ENCODE data around the gene KIF7.

Gene KIF7

GRCh38 chr15:89628806-89629715 is 26.2 kb downstream of the KIF7 start:
- Histone ChIP-seq H3K9me3 (ENCODE audit: control insufficient read depth, insufficient read depth, low read length) (no peaks in the 10 kb centered on the region; the same call in 1 of the 2 replicates), H3K4me1 (ENCODE audit: insufficient read depth, low read length) (no peaks in the 10 kb centered on the region), H3K36me3 (ENCODE audit: insufficient read depth, low read length) (peaks cover 49% of the 10 kb centered on the region), H3K9ac (ENCODE audit: low read depth, low read length) (no peak overlapping the region)

- Histone ChIP-seq H3K9ac (ENCODE audit: low read depth, low read length) (no peak overlapping the region), H3K9me3 (ENCODE audit: control insufficient read depth, insufficient read depth, low read length) (no peaks in the 10 kb centered on the region; the same call in 1 of the 2 replicates), H3K36me3 (ENCODE audit: insufficient read depth, low read length) (peaks cover 48% of the 10 kb centered on the region)
These were observed 27.0 kb downstream of the KIF7 start for GRCh38 chr15:89628301-89628700.

GRCh38 chr15:89627256-89627970 is 27.9 kb downstream of the KIF7 start:
- no peaks in the 10 kb centered on the region for H3K4me1 ChIP-seq (ENCODE audit: insufficient read depth, low read length)
- H3K36me3 ChIP-seq (ENCODE audit: insufficient read depth, low read length) = peaks cover 56% of the 10 kb centered on the region
- no peaks in the 10 kb centered on the region for H3K9me3 ChIP-seq (ENCODE audit: control insufficient read depth, insufficient read depth, low read length)
- H3K9ac ChIP-seq (ENCODE audit: low read depth, low read length) = no peak overlapping the region

More at GRCh38 chr15:89628301-89628700, 27.0 kb downstream of the KIF7 start:
- H3K4me1 ChIP-seq (ENCODE audit: insufficient read depth, low read length) = no peaks in the 10 kb centered on the region

- Histone ChIP-seq H3K9ac (ENCODE audit: low read depth, low read length) (no peak overlapping the region), H3K9me3 (ENCODE audit: control insufficient read depth, insufficient read depth, low read length) (no peaks in the 10 kb centered on the region), H3K36me3 (ENCODE audit: insufficient read depth, low read length) (peaks cover 66% of the 10 kb centered on the region), H3K4me1 (ENCODE audit: insufficient read depth, low read length) (no peaks in the 10 kb centered on the region)
These were observed 29.6 kb downstream of the KIF7 start for GRCh38 chr15:89625716-89626115.

GRCh38 chr15:89623165-89623564 is 32.1 kb downstream of the KIF7 start:
- peaks cover 54% of the 10 kb centered on the region for H3K36me3 ChIP-seq (ENCODE audit: insufficient read depth, low read length)
- H3K9me3 ChIP-seq (ENCODE audit: control insufficient read depth, insufficient read depth, low read length) = no peaks in the 10 kb centered on the region
- no peaks in the 10 kb centered on the region for H3K4me1 ChIP-seq (ENCODE audit: insufficient read depth, low read length)
- no peak overlapping the region for H3K9ac ChIP-seq (ENCODE audit: low read depth, low read length)

- peaks cover 46% of the 10 kb centered on the region for H3K36me3 ChIP-seq (ENCODE audit: insufficient read depth, low read length)
- H3K9ac ChIP-seq (ENCODE audit: low read depth, low read length) = no peak overlapping the region
- H3K9me3 ChIP-seq (ENCODE audit: control insufficient read depth, insufficient read depth, low read length) = no peaks in the 10 kb centered on the region
- H3K4me1 ChIP-seq (ENCODE audit: insufficient read depth, low read length) = no peaks in the 10 kb centered on the region
These were observed 33.7 kb downstream of the KIF7 start for GRCh38 chr15:89621547-89621946.

GRCh38 chr15:89616228-89616627 is 39.0 kb downstream of the KIF7 start:
- Histone ChIP-seq H3K4me1 (ENCODE audit: insufficient read depth, low read length) (no peaks in the 10 kb centered on the region), H3K36me3 (ENCODE audit: insufficient read depth, low read length) (peaks cover 40% of the 10 kb centered on the region), H3K9ac (ENCODE audit: low read depth, low read length) (no peak overlapping the region), H3K9me3 (ENCODE audit: control insufficient read depth, insufficient read depth, low read length) (peaks cover 3% of the 10 kb centered on the region; the same call in 1 of the 2 replicates)

GRCh38 chr15:89615135-89615534 is 40.1 kb downstream of the KIF7 start:
- H3K9ac ChIP-seq (ENCODE audit: low read depth, low read length) = no peak overlapping the region
- H3K36me3 ChIP-seq (ENCODE audit: insufficient read depth, low read length) = peaks cover 41% of the 10 kb centered on the region

GRCh38 chr15:89614164-89614563 is 41.1 kb downstream of the KIF7 start:
- peaks cover 42% of the 10 kb centered on the region for H3K36me3 ChIP-seq (ENCODE audit: insufficient read depth, low read length)
- H3K9me3 ChIP-seq (ENCODE audit: control insufficient read depth, insufficient read depth, low read length) = peaks cover 5% of the 10 kb centered on the region; the same call in 1 of the 2 replicates
- no peaks in the 10 kb centered on the region for H3K4me1 ChIP-seq (ENCODE audit: insufficient read depth, low read length)
- no peak overlapping the region for H3K9ac ChIP-seq (ENCODE audit: low read depth, low read length)

More at GRCh38 chr15:89615135-89615534, 40.1 kb downstream of the KIF7 start:
- H3K9me3 ChIP-seq (ENCODE audit: control insufficient read depth, insufficient read depth, low read length) = peaks cover 5% of the 10 kb centered on the region; the same call in 1 of the 2 replicates
- H3K4me1 ChIP-seq (ENCODE audit: insufficient read depth, low read length) = no peaks in the 10 kb centered on the region

- H3K36me3 ChIP-seq (ENCODE audit: insufficient read depth, low read length) = peaks cover 44% of the 10 kb centered on the region
These were observed 42.2 kb downstream of the KIF7 start for GRCh38 chr15:89613031-89613430.

GRCh38 chr15:89611317-89611716 is 44.0 kb downstream of the KIF7 start:
- Histone ChIP-seq H3K9ac (ENCODE audit: low read depth, low read length) (no peak overlapping the region), H3K9me3 (ENCODE audit: control insufficient read depth, insufficient read depth, low read length) (peaks cover 5% of the 10 kb centered on the region; the same call in 1 of the 2 replicates), H3K36me3 (ENCODE audit: insufficient read depth, low read length) (peaks cover 39% of the 10 kb centered on the region), H3K4me1 (ENCODE audit: insufficient read depth, low read length) (no peaks in the 10 kb centered on the region)

More at GRCh38 chr15:89613031-89613430, 42.2 kb downstream of the KIF7 start:
- H3K9me3 ChIP-seq (ENCODE audit: control insufficient read depth, insufficient read depth, low read length) = peaks cover 5% of the 10 kb centered on the region; the same call in 1 of the 2 replicates
- H3K4me1 ChIP-seq (ENCODE audit: insufficient read depth, low read length) = no peaks in the 10 kb centered on the region
- no peak overlapping the region for H3K9ac ChIP-seq (ENCODE audit: low read depth, low read length)

- no peak overlapping the region for H3K9ac ChIP-seq (ENCODE audit: low read depth, low read length)
- H3K9me3 ChIP-seq (ENCODE audit: control insufficient read depth, insufficient read depth, low read length) = no peaks in the 10 kb centered on the region
- H3K36me3 ChIP-seq (ENCODE audit: insufficient read depth, low read length) = peaks cover 23% of the 10 kb centered on the region
- no peaks in the 10 kb centered on the region for H3K4me1 ChIP-seq (ENCODE audit: insufficient read depth, low read length)
These were observed 56.2 kb downstream of the KIF7 start for GRCh38 chr15:89599021-89599420.

- H3K9ac ChIP-seq (ENCODE audit: low read depth, low read length) = no peak overlapping the region
- no peaks in the 10 kb centered on the region for H3K9me3 ChIP-seq (ENCODE audit: control insufficient read depth, insufficient read depth, low read length)
- peaks cover 27% of the 10 kb centered on the region for H3K36me3 ChIP-seq (ENCODE audit: insufficient read depth, low read length)
- no peaks in the 10 kb centered on the region for H3K4me1 ChIP-seq (ENCODE audit: insufficient read depth, low read length)
These were observed 62.2 kb downstream of the KIF7 start for GRCh38 chr15:89593018-89593417.

GRCh38 chr15:89591834-89592233 is 63.4 kb downstream of the KIF7 start:
- no peaks in the 10 kb centered on the region for H3K4me1 ChIP-seq (ENCODE audit: insufficient read depth, low read length)
- peaks cover 33% of the 10 kb centered on the region for H3K36me3 ChIP-seq (ENCODE audit: insufficient read depth, low read length)
- H3K9me3 ChIP-seq (ENCODE audit: control insufficient read depth, insufficient read depth, low read length) = no peaks in the 10 kb centered on the region
- H3K9ac ChIP-seq (ENCODE audit: low read depth, low read length) = no peak overlapping the region
